HG02852 (cell line): Measurements from ENCODE around the gene WNT3.
"Not testable (repeated sequence)": the region's sequence is repeated elsewhere in the genome, so short reads cannot be mapped to it uniquely, and the experiment has no call there.

Experiments used
- ATAC-seq: cut with Tn5 transposase; IDR thresholded peaks from one replicate; pipeline ENCODE4 v1.9.1; 2021; ENCODE audit warnings: mild to moderate bottlenecking, moderate library complexity; ENCODE audit not compliant: unreplicated experiment

The WNT3 gene

GRCh38 chr17:46788300-46788699, 30.2 kb downstream of the WNT3 start:
- ATAC-seq: no peak

- ATAC-seq: no peak
These were observed 31.0 kb downstream of the WNT3 start for GRCh38 chr17:46787478-46787877.

- no peak for ATAC-seq
These were observed 32.8 kb downstream of the WNT3 start for GRCh38 chr17:46785696-46786095.

- no peak for ATAC-seq
These were observed 35.4 kb downstream of the WNT3 start for GRCh38 chr17:46783031-46783593.

DNA sequence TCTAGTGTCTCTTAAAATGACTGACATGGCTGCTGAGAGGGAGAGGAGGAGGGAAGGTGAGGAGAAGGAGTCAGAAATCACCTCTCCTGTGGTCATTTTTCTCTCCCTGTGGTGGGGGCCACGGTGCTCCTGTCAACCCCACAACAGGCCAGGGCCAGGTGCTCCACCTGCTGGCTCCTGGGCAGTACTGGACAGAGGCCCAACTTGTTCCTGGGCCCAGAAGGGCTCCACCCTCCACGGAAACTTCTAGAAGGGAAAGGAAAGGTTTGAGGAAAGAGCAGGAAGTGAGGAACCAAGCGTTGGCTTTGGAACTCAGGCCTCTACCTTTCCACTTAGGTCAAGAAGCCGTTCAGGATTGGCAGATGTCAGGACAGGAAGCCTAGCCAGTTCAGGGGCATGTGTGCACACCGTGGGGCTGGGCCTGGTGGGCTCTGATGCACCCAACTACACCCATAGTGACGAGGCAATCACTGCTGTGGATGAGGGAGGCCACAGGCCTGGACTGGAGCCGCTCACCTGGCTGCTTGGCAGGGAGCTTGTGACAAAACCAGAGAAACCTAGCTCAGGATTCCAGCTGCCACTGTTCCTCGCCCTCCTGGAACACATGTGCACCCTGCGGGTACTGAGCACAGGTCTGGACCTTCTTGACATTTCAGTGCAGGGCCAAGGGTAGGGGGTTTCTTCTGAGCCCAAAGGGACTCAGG, 36.1 kb downstream of the WNT3 start:
- ATAC-seq: no peak

DNA sequence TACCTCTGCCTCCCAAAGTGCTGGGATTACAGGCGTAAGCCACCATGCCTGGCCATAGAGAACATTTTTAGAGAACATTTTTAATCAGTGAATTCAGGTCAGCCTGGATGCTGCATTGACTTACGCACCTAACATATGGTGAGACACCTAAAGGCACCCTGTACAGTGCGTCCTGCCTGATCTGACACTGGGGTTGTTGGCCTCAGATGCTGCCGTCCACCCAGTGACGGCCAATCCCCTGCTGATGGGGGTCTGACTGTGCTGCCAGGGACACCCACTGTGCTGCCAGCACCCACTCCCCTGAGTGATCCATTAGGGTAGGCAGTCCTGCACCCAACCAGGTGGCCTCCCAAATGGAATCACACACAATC, 38.5 kb downstream of the WNT3 start:
- no peak for ATAC-seq

- no peak for ATAC-seq
These were observed 40.3 kb downstream of the WNT3 start for GRCh38 chr17:46777943-46778915.

DNA sequence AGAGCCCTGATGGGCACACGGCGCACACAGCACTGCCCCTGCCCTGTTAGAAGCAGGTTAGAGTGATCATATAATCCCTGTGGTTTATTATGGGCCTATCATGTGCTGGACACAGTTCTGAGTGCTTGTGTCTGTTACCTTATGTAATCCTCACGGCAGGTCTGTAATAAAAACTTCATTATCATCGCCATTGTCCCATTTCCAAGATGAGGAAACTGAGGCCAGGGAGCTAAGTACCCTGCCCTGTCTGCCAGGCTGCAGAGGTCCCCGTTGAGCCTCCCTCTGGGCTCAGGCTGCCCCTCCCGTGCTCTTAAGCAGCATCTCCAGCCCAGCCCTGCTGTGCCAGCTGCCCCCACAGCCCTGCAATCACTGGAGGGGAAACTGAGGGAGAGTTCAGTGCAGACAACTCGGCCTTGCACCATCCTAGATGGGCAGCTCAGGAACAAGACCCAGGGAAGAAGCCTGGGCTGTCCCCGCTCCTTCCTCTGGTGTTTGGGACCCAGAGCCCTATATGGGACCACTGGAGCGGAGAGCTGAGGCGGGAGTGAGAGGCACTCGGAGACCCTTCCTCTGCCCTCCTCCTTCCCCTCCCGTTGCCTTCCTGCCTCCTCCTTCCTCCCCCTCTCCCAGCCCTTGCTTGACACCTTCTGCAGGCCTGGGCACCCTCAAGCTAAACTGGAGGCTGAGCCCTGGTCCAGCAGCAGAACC, 42.0 kb downstream of the WNT3 start:
- no peak for ATAC-seq

DNA sequence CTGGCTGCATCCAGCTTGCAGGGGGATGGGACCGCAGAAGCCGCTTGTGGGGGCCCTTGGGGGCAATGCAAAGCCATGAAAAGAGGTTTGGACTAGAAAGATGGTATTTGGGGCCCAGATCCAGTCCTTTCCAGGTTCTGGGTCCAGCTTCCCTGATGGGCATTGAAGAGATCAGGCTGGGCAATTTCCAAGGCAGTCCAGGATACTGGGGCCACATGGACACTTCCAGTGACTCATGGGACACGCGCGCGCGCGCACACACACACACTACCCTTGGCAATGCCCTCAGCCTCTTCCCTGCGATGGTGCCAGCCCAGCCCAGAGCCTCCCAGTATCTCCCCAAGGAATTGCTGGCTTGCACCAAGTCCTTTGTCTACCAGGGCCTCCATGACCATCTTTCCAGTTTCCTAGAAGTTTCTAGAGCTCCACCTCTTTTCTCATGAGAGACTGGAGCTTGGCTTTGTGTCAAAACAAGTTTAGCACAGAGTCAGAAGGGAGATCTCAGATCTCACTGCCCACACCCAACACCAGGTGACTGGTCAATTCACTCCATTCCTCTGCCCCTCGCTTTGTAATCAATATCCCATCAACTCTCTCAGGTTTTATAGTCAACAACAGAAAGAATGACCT, 44.3 kb downstream of the WNT3 start:
- ATAC-seq: no peak

- no peak for ATAC-seq
These were observed 44.8 kb downstream of the WNT3 start for GRCh38 chr17:46773676-46774075.

DNA sequence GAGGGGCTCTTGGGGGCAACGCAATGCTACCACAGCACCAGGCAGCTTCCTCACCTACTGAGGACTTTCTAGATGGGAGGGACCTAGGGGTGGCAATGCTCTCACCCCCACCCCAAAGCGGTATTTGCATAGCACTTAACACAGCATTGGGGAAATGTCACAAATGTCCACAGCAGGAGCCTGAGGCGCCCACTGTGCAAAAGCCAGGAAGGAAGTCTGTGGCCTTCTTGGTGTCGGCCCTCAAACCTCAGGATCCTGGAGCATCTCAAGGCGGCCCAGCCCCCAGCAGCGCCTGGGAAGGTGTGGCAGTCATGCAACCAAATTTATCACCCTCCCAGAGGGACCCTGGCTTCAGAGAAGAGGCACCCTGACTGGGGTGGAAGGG, 45.3 kb downstream of the WNT3 start:
- ATAC-seq: no peak

DNA sequence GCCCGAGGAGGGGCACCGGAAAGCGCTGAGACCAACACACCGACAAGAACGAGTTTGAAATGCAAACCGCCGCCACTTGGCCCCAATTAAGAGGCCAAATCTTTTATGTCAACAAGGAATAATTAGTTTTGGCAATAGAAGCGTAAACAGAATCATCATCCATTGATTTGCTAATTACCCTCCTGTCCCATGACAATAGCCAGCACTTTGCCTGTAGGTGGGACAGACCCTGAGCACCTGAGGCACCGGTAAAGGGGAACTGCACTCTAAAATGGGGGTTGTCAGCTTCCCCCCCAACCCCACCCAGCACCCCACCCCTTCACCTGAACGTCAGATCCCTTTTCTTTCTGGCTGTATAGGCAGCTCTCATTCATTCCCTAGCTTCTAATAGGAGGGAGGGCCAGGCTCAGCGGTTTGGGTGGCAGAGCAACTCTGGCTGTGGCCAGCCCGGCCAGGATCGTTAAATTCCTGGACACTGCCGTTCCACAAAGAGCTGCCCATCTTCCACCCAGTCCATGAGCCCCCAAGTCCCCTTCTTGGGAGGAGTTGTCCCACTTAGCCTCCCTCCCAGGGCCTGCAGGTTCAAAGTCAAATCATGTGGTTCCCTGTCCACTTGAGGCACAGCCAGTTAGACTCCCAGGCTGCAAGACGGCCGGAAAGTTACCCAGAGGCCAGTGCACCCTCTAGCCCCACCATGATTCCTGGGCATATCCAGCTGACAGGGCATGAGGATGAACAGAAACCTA, 45.8 kb downstream of the WNT3 start:
- ATAC-seq: no peak

- ATAC-seq: no peak
These were observed 46.7 kb downstream of the WNT3 start for GRCh38 chr17:46771561-46772474.

- no peak for ATAC-seq
These were observed 47.5 kb downstream of the WNT3 start for GRCh38 chr17:46770818-46771560.

DNA sequence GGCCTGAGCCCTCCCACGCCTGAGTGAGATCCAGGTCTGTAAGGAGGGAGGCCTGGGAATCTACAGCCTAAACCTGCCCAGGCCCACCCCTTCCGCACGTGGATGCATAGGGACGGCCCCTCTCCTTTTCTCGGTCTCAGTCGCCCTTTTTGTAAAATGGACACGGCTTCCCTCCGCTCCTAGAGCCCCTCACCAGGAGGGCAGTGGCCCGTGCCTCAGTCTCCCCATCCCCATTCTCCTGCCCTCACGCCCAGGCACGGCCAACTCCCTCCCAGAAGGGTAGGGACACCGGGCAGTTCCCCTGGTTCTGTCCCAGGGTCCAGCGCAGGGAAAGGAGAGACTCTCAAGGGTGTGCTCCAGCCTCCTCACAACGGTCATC, 48.1 kb downstream of the WNT3 start:
- ATAC-seq: no peak

- ATAC-seq: no peak
These were observed 48.7 kb downstream of the WNT3 start for GRCh38 chr17:46769531-46770438.

GRCh38 chr17:46768896-46769295, 49.6 kb downstream of the WNT3 start:
- ATAC-seq: not testable (repeated sequence)
